ENCODE measurements around the gene METTL27.

DNA sequence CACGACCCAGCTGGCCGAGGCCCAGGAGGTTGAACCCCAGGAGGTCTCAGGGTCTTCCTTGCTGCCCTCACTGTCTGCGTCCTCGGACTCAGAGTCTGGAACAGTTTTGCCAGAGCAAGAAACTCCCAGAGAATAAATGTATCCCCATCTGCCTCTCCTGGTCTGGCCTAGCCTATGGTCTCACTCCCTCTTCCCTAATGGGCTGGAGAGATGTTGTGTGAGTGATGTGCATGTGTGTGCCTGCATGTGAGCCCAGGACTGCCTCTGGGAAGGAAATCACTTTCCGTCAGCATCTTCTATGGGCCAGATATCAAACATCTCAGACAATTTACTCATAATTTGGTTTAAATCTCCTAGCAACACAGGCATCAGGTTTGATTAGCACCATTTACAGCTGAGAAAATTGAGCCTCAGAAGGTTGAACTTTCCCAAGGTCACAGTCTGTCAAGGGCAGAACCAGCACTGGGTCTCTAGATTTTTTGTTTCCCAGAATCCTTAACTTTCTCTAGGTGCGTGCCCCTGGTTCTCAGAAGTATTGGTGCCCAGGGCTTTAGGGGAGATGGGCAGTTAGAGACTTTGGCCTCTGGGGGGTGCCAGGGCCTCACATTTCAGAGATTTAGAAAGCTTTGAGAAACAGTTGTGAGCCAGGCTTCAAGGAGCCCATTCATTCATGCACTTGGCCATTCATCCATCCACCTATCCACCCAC lies 23.6 kb upstream of the METTL27 start:
- TF ChIP-seq, protein P1, sequence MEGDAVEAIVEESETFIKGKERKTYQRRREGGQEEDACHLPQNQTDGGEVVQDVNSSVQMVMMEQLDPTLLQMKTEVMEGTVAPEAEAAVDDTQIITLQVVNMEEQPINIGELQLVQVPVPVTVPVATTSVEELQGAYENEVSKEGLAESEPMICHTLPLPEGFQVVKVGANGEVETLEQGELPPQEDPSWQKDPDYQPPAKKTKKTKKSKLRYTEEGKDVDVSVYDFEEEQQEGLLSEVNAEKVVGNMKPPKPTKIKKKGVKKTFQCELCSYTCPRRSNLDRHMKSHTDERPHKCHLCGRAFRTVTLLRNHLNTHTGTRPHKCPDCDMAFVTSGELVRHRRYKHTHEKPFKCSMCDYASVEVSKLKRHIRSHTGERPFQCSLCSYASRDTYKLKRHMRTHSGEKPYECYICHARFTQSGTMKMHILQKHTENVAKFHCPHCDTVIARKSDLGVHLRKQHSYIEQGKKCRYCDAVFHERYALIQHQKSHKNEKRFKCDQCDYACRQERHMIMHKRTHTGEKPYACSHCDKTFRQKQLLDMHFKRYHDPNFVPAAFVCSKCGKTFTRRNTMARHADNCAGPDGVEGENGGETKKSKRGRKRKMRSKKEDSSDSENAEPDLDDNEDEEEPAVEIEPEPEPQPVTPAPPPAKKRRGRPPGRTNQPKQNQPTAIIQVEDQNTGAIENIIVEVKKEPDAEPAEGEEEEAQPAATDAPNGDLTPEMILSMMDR (IDR thresholded peaks at IDR 0.05) = peak; percentile 53 to 76 (median 69)
- no peak for TF ChIP-seq POLR2A (IDR thresholded peaks at IDR 0.05)

All from uterus (tissue), 2 donors.